Panc1 (cell line): ENCODE results near the gene FAM83G. TPM values are rescaled to one million over a fixed set of nuclear protein-coding genes. Genes with fewer than 3 reads are reported as not detected.

Source experiments
- ATAC-seq: fragments of 200-7000 bp; cut with Tn5 transposase; 2 replicates; pipeline ENCODE4 v1.9.1; 2020; ENCODE audit warnings: mild to moderate bottlenecking, moderate library complexity
- BruUV-seq: library from RNA; stranded (reverse); fragments of 400-500 nt; replicated peaks from 2 replicates; lab custom pipeline; 2021; lab: Mats Ljungman, UMichigan
- CTCF ChIA-PET: fragments of 300-600 bp; sonication (Branson Sonifier 250); formaldehyde crosslinking; loops from one replicate; lab custom pipeline; 2022; ENCODE audit warnings: antibody characterized with exemption; lab: Charles Lee
- POLR2A ChIA-PET: fragments of 300-600 bp; sonication (Branson Sonifier 250); formaldehyde crosslinking; loops from one replicate; lab custom pipeline; 2022; ENCODE audit warnings: antibody characterized with exemption; lab: Charles Lee
- DNase-seq: peaks from one replicate; pipeline ENCODE4 v3.0.0-alpha.2; 2010; ENCODE audit warnings: low read depth, low spot score
- H3K27ac ChIP-seq: 2 replicates; pipeline ENCODE4 v1.5.1; 2011; ENCODE audit warnings: mild to moderate bottlenecking, low read length, inconsistent platforms
- H3K27me3 ChIP-seq: fragments of 200-500 bp; sonication (Bioruptor generic); 2 replicates; pipeline ENCODE4 v1.6.0; 2014; ENCODE audit warnings: low read length, inconsistent platforms; ENCODE audit not compliant: control insufficient read depth, insufficient read depth
- H3K36me3 ChIP-seq: fragments of 200-500 bp; sonication (Bioruptor generic); 2 replicates; pipeline ENCODE4 v1.5.1; 2014; ENCODE audit warnings: inconsistent platforms, mild to moderate bottlenecking, low read length, moderate library complexity; ENCODE audit not compliant: control insufficient read depth, insufficient read depth
- H3K4me1 ChIP-seq: 2 replicates; pipeline ENCODE4 v1.5.1; 2011; ENCODE audit warnings: inconsistent platforms, mild to moderate bottlenecking, low read length, moderate library complexity; ENCODE audit not compliant: control insufficient read depth, insufficient read depth
- H3K4me3 ChIP-seq, 2 experiments: 2 replicates each; pipeline ENCODE4 v1.5.1; 2011 to 2012; ENCODE audit warnings: low read depth in 2 of 2, low read length in 2 of 2, mild to moderate bottlenecking in 2 of 2, inconsistent platforms in 1 of 2, moderate library complexity in 1 of 2
- H3K9me3 ChIP-seq: fragments of 200-500 bp; sonication (Bioruptor generic); 2 replicates; pipeline ENCODE4 v1.5.1; 2014; ENCODE audit warnings: low read depth, mild to moderate bottlenecking, inconsistent platforms, low read length, moderate library complexity; ENCODE audit not compliant: control insufficient read depth, insufficient read depth
- CTCF ChIP-seq: fragments of 450-650 bp; IDR thresholded peaks from 2 replicates; pipeline ENCODE4 v1.5.1; 2017; ENCODE audit warnings: mild to moderate bottlenecking
- POLR2AphosphoS5 ChIP-seq: IDR thresholded peaks from 2 replicates; pipeline ENCODE4 v1.6.1; 2012; ENCODE audit warnings: mild to moderate bottlenecking, low read depth, low read length, moderate library complexity
- REST ChIP-seq, 2 experiments: IDR thresholded peaks; 2 replicates each; pipeline ENCODE4 v1.6.1; 2011 to 2012; ENCODE audit warnings: low read depth in 2 of 2, control low read depth in 1 of 2, low read length in 1 of 2, mild to moderate bottlenecking in 1 of 2, moderate library complexity in 1 of 2; ENCODE audit not compliant: insufficient read depth in 1 of 2
- SIN3A ChIP-seq: IDR thresholded peaks from 2 replicates; pipeline ENCODE4 v1.6.1; 2012; ENCODE audit warnings: low read depth, mild to moderate bottlenecking, low read length, moderate library complexity, borderline replicate concordance; ENCODE audit not compliant: insufficient read depth
- TCF7L2 ChIP-seq: IDR thresholded peaks from 2 replicates; pipeline ENCODE4 v1.6.1; 2011; ENCODE audit warnings: mild to moderate bottlenecking, low read depth, low read length, inconsistent platforms
- in situ Hi-C: cut with HindIII; loops from 2 replicates; pipeline ENCODE4 v1.10.0; 2016; ENCODE audit warnings: low sequenced_read_pairs, low pct_unique_long_range_greater_than_20kb
- intact Hi-C: fragments of 100-400 bp; cut with micrococcal nuclease; formaldehyde crosslinking; loops from one replicate; pipeline ENCODE4 v1.10.0; 2022; ENCODE audit not compliant: unreplicated experiment
- total RNA-seq: library from RNA; stranded (reverse); gene quantifications from one replicate; pipeline ENCODE4 v1.2.1, GENCODE V29; 2021; ENCODE audit not compliant: unreplicated experiment

FAM83G gene
- total RNA-seq, 1 experiment from 2014 or later = 17.3 TPM

DNA sequence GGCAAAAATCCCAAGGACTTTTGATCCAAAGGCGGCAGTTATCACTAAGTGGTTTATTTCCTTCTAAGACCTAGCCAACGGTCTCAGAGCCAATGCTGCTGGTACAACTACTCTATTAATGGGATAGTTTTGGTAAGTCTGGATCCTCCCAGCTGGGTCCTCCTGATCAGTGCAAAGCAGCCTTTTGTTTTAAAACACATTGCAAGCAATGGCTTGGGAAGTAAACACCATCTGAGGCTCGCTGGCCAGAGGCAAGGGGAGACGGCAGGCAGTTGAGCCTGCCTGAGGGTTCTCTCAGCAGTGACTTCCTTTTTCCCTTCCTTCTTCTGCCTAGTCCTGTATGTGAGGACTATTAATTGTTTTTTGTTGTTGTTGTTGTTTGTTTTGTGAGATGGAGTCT, 54.2 kb downstream of the FAM83G start:
- TF ChIP-seq CTCF = no peak
- no peak for TF ChIP-seq SIN3A
- TF ChIP-seq TCF7L2 = no peak
- no peak for TF ChIP-seq REST (IDR thresholded peaks at IDR 0.05; ENCODE audit: insufficient read depth in 1 of 2, low read depth in 2 of 2, low read length in 1 of 2)
- BruUV-seq = no TSS peak
- POLR2A ChIA-PET = no interaction called here
- CTCF ChIA-PET = no interaction called here
- in situ Hi-C loops (no loop called here), intact Hi-C loops (no loop called here)
- Histone ChIP-seq H3K9me3 (no peaks in the 10 kb centered on the region), H3K4me1 (no peaks in the 10 kb centered on the region), H3K4me3 (no peak overlapping the region), H3K36me3 (no peaks in the 10 kb centered on the region), H3K27me3 (no peaks in the 10 kb centered on the region), H3K27ac (no peak overlapping the region)
- ATAC-seq (no peak), DNase-seq (no peak)

- in situ Hi-C loops (no loop called here), intact Hi-C loops (no loop called here)
- ATAC-seq = no peak
- Histone ChIP-seq H3K4me3 (no peak overlapping the region), H3K36me3 (no peaks in the 10 kb centered on the region), H3K27me3 (no peaks in the 10 kb centered on the region), H3K27ac (no peak overlapping the region), H3K9me3 (no peaks in the 10 kb centered on the region), H3K4me1 (no peaks in the 10 kb centered on the region)
- ChIA-PET POLR2A (no interaction called here), CTCF (interaction anchor here (1.1 kb wide), 1 partner anchor 13 kb away, joined by 3 read pairs; no protein-coding TSS in a partner anchor)
- TF ChIP-seq POLR2AphosphoS5 (no peak), TCF7L2 (no peak), REST (IDR thresholded peaks at IDR 0.05; ENCODE audit: insufficient read depth in 1 of 2, low read depth in 2 of 2, low read length in 1 of 2) (no peak), SIN3A (no peak), CTCF (no peak)
- BruUV-seq = no TSS peak
- no peak for DNase-seq
Observed at GRCh38 chr17:18949566-18949965, 55.0 kb downstream of the FAM83G start.
